GM21381 (cell line): ENCODE measurements around the gene NBL1.

Source experiments
- ATAC-seq: cut with Tn5 transposase; IDR thresholded peaks from one replicate; pipeline ENCODE4 v1.9.1; 2021; ENCODE audit warnings: mild to moderate bottlenecking, moderate library complexity; ENCODE audit not compliant: unreplicated experiment

Gene NBL1

DNA sequence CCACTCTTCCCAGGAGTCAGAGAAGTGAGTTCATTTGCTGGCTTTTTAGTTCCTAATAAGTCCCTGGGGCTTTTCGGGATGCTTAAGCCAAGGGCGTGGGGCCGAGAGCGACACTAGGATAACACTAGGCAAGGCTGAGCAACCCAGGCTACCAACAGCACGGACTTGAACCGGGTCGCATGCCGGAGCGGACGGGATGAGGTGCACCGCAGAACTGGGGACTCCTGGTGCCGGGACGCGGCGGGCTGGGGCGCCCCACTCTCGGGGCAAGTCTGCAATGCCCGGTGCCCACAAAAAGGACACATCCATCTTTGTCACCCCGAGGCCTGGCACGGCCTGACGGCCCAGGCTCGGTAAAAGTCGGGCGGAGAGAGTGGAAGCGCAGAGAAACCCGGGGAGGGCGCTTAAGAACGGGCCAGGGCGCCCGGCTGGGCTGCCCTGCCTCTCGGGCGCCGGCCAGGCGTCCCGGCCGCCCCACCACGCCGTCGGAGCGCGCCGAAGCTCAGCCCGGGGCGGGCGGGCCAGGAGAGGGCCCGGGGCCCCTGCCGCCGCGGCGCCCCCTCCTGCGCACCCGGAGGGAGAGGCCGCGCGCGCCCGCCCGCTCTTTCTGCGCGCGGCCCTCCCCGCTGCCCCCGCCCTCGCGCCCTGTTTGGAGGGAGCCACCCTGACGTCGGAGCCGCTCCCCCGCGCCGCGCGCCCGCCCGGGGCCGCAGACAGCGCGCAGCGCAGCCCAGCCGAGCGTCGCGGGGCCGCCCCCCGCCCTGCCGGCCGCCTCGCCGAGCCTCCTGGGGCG is at the start of gene NBL1:
NBL1 (plus strand) TSS at position 710 of the 793 bp plus-strand sequence. CDS start 10,720 bp downstream, outside the sequence.
- ATAC-seq: peak; percentile 60

DNA sequence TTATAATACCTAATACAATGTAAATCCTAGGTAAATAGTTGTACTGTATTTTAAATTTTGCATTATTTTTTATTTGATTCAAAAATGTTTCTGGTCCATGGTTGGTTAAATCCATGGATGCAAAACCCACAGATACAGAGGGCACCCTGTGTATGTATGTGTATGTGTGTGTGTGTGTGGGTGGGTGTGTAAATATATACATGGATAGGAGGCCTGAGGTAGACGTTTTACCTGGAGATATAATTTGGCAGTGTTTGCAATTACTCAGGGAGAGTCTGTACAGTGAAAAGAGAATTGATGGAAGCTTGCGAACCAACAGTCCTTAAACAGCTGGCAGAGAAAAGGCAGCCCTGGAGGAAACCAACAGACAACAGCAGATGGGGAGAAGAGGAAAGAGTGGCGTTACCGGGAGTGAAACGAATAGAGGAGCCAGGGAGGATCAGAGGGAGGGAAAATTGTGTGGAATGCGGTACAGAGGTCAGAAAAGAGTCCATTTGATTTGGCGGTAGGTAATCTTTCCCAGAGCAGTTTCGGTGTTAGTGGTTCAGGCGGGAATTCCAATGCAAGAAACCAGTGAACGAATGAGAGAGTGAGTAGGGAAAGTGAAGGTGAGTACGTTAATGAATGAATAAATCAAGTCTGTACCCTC is 47.9 kb upstream of the NBL1 start:
- no peak for ATAC-seq

GRCh38 chr1:19596714-19597495 is 47.2 kb upstream of the NBL1 start:
- ATAC-seq: peak; percentile 88

DNA sequence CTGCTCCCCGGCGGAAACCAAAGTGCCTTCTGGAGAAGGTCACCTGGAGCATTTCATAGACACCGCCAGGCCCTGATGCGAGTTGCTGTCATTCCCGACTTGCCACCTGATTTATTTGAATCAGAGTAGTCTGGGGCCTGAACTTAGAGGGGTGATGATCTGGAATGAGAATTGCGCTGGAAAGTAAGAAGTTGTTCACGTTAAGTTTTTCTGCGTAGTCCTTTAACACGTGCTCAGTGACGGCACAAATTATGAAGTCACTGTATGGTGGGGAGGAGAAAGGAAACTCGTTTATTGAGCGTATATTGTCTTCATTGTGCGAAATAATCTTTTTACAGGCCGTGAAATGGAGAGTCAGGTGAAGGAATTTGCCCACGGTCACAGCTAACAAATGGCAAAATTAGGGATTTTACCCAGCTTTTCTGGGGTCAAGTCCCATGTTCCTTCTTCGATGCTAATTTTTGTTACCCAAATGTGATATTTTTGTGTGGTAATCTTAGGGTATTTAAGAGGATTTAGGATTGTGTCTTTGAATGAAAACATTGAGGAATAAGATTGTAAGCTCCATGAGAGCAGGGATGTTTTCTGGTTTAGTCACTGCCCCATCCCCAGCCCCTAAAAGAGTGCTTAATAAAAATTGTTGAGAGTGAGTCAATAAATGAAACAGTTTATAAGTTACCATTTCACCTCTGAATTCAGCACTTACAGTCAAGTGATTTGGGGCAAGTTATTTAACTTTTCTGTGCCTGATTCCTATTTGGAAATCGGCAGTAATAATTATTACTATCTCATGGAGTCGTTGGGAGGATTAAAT is 46.4 kb upstream of the NBL1 start:
- no peak for ATAC-seq

- ATAC-seq: no peak
These were observed 44.3 kb upstream of the NBL1 start for GRCh38 chr1:19599810-19600209.

- ATAC-seq: no peak
These were observed 41.6 kb upstream of the NBL1 start for GRCh38 chr1:19602486-19602885.

GRCh38 chr1:19605967-19606366 is 38.1 kb upstream of the NBL1 start:
- ATAC-seq: no peak

GRCh38 chr1:19606817-19607642 is 37.1 kb upstream of the NBL1 start:
- no peak for ATAC-seq

DNA sequence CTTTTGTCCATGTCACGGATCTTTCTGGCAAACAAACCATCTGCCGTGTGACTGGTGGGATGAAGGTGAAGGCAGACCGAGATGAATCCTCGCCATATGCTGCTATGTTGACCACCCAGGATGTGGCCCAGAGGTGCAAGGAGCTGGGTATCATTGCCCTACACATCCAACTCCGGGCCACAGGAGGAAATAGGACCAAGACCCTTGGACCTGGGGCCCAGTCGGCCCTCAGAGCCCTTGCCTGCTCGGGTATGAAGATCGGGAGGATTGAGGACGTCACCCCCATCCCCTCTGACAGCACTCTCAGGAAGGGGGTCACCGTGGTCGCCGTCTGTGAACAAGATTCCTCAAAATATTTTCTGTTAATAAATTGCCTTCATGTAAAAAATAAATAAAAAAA is 35.9 kb upstream of the NBL1 start:
- no peak for ATAC-seq

DNA sequence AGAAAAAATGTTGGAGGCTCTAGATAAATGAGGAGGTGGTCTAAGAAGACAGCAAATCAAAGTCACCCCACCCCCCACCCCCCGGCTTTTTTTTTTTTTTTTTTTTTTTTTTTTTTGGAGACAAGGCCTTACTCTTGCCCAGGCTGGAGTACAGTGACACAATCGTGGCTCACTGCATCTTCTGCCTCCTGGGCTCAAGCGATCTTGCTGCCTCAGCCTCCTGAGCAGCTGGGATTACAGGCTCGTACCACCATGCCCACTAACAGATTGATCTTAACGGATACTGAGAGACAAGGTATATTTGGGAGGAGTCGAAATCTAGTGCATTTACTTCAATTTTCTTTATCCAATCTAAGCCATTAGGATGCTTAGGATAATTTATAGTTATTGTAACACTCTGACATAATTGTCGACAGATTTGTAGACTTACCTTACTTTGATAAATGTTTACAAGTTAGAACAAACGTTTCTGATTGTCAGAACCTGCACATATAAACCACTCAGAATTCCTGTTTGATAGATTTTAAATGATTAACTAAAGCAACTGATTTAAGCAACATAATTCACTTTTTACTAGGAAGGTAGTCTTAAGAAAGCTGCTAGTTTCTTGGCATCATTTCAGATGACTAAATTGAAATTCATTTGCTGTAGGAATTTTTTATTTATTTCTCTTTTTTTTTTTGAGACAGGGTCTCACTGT is 33.7 kb upstream of the NBL1 start:
- ATAC-seq: no peak

DNA sequence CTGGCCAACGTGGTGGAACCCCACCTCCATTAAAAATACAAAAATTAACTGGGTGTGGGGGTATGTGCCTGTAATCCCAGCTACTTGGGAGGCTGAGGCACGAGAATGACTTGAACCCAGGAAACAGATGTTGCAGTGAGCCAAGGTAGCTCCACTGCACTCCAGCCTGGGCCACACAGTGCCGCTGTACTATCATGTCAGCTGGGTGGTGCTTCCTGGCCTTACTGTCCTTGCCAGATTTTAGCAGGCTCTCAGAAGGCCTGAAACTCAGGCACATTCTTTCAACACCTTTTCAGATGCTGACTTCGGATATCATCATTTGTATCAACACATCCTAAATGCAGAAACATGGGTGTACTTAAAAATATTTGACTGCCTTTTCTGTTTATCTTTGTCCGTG is 31.6 kb upstream of the NBL1 start:
- no peak for ATAC-seq

DNA sequence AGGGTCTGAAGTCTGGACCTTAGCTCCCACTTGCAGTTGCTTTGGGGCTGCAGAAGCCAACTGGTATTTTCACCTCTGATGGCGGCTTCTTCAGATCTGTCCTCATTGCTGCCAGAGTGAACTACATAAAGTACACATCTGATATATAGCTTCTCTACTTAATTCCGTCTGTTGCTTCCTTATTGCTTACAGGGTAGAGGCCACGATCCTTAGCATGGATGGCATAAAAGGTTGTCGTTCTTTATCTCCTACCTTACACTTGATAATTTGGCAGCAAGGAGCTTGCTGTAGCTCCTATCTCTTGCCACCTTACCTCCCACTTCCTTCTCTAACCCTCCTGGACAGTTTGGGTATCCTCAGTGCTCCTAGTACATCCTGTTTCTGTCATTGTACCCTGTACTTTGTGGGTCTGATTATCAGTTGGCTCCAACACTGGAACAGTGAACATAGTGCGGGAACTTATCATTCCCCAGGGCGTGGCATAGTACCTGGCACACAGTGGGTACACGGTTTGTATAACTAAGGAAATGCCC is 30.9 kb upstream of the NBL1 start:
- no peak for ATAC-seq

- ATAC-seq: no peak
These were observed 28.7 kb upstream of the NBL1 start for GRCh38 chr1:19615438-19615837.

- ATAC-seq: no peak
These were observed 27.6 kb upstream of the NBL1 start for GRCh38 chr1:19616489-19616888.

DNA sequence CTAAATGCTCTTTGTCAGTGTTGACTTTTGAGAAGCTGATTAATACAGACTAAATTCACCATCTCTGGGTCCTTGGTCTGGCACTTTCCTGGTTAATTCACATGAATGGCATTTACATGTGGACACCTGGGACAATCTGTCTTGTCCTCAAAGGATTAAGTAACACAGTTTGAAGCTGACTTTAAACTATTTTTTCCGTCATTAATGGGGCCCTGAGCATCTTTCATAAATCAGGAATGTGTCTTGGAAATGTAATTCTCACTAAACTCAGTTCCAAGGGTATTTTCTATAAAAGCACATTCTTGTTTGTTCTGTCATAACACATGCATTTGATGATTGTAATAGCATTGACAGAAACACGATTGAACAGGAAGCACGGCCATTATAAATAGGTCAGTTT is 26.7 kb upstream of the NBL1 start:
- ATAC-seq: no peak

GRCh38 chr1:19618428-19618827 is 25.7 kb upstream of the NBL1 start:
- ATAC-seq: no peak

- no peak for ATAC-seq
These were observed 24.3 kb upstream of the NBL1 start for GRCh38 chr1:19619697-19620384.

DNA sequence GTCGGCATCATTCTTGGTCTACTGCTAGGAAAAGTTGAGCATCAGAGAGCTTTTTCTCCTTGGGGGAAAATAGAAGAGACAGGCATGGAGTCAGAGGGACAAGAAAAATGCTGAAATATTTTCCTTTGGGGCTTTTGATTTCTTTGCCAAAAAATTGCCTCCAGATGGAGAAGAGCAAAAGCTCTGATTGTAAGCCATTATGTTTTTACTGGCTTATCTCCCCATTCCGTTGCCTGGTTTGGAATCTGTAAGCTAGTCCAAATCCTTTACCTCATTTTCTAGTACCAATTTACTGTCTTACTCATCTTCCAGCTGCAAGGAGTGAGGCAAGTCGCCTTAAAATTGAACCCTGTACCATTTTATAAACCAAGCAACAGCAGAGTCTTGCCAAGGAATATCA is 23.3 kb upstream of the NBL1 start:
- ATAC-seq: no peak
